H1 (cell line): Measurements from ENCODE around the gene ADAMTS6. TPM values are rescaled to one million over a fixed set of nuclear protein-coding genes. Genes with fewer than 3 reads are reported as not detected.

Source experiments
- CEBPB ChIP-seq: IDR thresholded peaks from 2 replicates; pipeline ENCODE4 v1.6.1; 2012; ENCODE audit warnings: low read depth, low read length
- GABPA ChIP-seq: IDR thresholded peaks from 2 replicates; pipeline ENCODE4 v1.6.1; 2011; ENCODE audit warnings: mild to moderate bottlenecking, low read length, moderate library complexity, borderline replicate concordance; ENCODE audit not compliant: insufficient read depth
- HDAC2 ChIP-seq, 2 experiments: fragments of 300-600 bp in 1 of 2; sonication (generic) in 1 of 2; IDR thresholded peaks; 2 replicates each; pipeline ENCODE4 v1.6.1; 2011 to 2012; ENCODE audit warnings: low read depth in 2 of 2, low read length in 2 of 2, mild to moderate bottlenecking in 2 of 2, moderate library complexity in 2 of 2, borderline replicate concordance in 1 of 2, inconsistent platforms in 1 of 2
- JUN ChIP-seq: IDR thresholded peaks from 2 replicates; pipeline ENCODE4 v1.6.1; 2011; ENCODE audit warnings: low read depth, mild to moderate bottlenecking, improper control_type of control experiment, low read length
- JUND ChIP-seq: IDR thresholded peaks from 2 replicates; pipeline ENCODE4 v1.6.1; 2011; ENCODE audit warnings: mild to moderate bottlenecking, improper control_type of control experiment, low read length
- SP2 ChIP-seq: IDR thresholded peaks from 2 replicates; pipeline ENCODE4 v1.6.1; 2012; ENCODE audit warnings: mild to moderate bottlenecking, low read length, inconsistent platforms
- polyA plus RNA-seq, 7 experiments: library from polyadenylated mRNA; depleted of rRNA in 3 of 7; stranded (reverse) in 5 of 7; unstranded in 2 of 7; fragments of >200 nt in 5 of 7; fragments of 200-250 nt in 2 of 7; gene quantifications; 1 replicate in 5 of 7; 2 replicates in 1 of 7; 4 replicates in 1 of 7; pipeline versions ENCODE4 v1.2.1 to v1.2.3, GENCODE V29; 2011 to 2013; ENCODE audit warnings: missing spikeins in 2 of 7, mixed read lengths in 2 of 7
- total RNA-seq: library from RNA; stranded (reverse); fragmentation: NEBNext Ultra II Directional; extraction: Animal tissue kit (Norgen Biotek cat#: 25700); gene quantifications from 2 replicates; pipeline ENCODE4 v1.2.1, GENCODE V29; 2021
- TF ChIP-seq, protein P1 (sequence below): fragments of 300-600 bp; sonication (generic); IDR thresholded peaks from 2 replicates; pipeline ENCODE4 v1.7.1; 2012; ENCODE audit warnings: low read length, moderate library complexity, mild to moderate bottlenecking, inconsistent platforms; ENCODE audit not compliant: insufficient replicate concordance
- TF ChIP-seq, protein P2 (sequence below): IDR thresholded peaks from 2 replicates; pipeline ENCODE4 v1.6.1; 2012; ENCODE audit warnings: inconsistent platforms

The ADAMTS6 gene
- total and polyA plus RNA-seq, 2 of the 8 experiments (the other 6 are each of a cell fraction or from before 2014, with no cell fraction given): 0.74 to 2.4 TPM

DNA sequence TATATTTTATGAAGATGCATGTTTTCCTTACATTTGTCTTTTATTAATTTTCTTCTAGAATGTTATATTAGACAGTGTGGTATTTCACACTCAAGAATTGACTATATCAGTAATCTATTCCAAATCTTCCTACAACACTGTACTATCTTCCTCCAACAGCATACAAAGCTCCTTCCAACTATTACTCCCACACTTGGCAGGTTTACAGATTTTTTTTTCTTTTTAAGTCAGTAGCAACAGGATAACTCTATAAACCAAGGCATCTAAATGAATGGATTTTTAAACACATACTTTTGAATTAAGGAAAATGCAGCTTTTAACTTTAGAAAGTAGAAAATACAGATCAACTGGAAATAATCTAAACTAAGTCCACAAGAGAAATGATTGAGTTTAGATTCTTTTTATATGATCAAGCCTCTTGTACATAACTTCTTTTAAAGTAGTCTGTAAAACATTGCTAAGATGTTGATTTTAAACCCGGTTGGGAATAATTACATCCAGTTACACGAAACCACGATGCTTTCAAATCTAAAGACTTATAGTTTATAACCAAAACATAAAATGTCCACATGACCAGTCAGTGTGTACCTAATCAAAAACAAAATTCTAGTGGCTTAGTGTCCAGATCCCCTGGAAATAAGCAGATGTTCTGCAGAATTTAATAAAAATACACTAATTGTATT lies 281.6 kb downstream of the ADAMTS6 start (continued):
- TF ChIP-seq, protein P1, sequence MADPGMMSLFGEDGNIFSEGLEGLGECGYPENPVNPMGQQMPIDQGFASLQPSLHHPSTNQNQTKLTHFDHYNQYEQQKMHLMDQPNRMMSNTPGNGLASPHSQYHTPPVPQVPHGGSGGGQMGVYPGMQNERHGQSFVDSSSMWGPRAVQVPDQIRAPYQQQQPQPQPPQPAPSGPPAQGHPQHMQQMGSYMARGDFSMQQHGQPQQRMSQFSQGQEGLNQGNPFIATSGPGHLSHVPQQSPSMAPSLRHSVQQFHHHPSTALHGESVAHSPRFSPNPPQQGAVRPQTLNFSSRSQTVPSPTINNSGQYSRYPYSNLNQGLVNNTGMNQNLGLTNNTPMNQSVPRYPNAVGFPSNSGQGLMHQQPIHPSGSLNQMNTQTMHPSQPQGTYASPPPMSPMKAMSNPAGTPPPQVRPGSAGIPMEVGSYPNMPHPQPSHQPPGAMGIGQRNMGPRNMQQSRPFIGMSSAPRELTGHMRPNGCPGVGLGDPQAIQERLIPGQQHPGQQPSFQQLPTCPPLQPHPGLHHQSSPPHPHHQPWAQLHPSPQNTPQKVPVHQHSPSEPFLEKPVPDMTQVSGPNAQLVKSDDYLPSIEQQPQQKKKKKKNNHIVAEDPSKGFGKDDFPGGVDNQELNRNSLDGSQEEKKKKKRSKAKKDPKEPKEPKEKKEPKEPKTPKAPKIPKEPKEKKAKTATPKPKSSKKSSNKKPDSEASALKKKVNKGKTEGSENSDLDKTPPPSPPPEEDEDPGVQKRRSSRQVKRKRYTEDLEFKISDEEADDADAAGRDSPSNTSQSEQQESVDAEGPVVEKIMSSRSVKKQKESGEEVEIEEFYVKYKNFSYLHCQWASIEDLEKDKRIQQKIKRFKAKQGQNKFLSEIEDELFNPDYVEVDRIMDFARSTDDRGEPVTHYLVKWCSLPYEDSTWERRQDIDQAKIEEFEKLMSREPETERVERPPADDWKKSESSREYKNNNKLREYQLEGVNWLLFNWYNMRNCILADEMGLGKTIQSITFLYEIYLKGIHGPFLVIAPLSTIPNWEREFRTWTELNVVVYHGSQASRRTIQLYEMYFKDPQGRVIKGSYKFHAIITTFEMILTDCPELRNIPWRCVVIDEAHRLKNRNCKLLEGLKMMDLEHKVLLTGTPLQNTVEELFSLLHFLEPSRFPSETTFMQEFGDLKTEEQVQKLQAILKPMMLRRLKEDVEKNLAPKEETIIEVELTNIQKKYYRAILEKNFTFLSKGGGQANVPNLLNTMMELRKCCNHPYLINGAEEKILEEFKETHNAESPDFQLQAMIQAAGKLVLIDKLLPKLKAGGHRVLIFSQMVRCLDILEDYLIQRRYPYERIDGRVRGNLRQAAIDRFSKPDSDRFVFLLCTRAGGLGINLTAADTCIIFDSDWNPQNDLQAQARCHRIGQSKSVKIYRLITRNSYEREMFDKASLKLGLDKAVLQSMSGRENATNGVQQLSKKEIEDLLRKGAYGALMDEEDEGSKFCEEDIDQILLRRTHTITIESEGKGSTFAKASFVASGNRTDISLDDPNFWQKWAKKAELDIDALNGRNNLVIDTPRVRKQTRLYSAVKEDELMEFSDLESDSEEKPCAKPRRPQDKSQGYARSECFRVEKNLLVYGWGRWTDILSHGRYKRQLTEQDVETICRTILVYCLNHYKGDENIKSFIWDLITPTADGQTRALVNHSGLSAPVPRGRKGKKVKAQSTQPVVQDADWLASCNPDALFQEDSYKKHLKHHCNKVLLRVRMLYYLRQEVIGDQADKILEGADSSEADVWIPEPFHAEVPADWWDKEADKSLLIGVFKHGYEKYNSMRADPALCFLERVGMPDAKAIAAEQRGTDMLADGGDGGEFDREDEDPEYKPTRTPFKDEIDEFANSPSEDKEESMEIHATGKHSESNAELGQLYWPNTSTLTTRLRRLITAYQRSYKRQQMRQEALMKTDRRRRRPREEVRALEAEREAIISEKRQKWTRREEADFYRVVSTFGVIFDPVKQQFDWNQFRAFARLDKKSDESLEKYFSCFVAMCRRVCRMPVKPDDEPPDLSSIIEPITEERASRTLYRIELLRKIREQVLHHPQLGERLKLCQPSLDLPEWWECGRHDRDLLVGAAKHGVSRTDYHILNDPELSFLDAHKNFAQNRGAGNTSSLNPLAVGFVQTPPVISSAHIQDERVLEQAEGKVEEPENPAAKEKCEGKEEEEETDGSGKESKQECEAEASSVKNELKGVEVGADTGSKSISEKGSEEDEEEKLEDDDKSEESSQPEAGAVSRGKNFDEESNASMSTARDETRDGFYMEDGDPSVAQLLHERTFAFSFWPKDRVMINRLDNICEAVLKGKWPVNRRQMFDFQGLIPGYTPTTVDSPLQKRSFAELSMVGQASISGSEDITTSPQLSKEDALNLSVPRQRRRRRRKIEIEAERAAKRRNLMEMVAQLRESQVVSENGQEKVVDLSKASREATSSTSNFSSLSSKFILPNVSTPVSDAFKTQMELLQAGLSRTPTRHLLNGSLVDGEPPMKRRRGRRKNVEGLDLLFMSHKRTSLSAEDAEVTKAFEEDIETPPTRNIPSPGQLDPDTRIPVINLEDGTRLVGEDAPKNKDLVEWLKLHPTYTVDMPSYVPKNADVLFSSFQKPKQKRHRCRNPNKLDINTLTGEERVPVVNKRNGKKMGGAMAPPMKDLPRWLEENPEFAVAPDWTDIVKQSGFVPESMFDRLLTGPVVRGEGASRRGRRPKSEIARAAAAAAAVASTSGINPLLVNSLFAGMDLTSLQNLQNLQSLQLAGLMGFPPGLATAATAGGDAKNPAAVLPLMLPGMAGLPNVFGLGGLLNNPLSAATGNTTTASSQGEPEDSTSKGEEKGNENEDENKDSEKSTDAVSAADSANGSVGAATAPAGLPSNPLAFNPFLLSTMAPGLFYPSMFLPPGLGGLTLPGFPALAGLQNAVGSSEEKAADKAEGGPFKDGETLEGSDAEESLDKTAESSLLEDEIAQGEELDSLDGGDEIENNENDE: no peak
- TF ChIP-seq, protein P2, sequence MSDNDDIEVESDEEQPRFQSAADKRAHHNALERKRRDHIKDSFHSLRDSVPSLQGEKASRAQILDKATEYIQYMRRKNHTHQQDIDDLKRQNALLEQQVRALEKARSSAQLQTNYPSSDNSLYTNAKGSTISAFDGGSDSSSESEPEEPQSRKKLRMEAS: no peak
- no peak for TF ChIP-seq HDAC2 (IDR thresholded peaks at IDR 0.05; ENCODE audit: borderline replicate concordance in 1 of 2, low read depth in 2 of 2, low read length in 2 of 2)
- no peak for TF ChIP-seq JUN
- TF ChIP-seq GABPA: no peak
- TF ChIP-seq SP2: no peak
- no peak for TF ChIP-seq CEBPB
- TF ChIP-seq JUND: no peak
